WTC11 (cell line): Measurements from ENCODE around the gene GIPC3.

Experiments used
- ELF4 ChIP-seq: sonication (generic); formaldehyde crosslinking; IDR thresholded peaks from 2 replicates; pipeline ENCODE4 v1.8.1; 2022; ENCODE audit warnings: low read depth, mild to moderate bottlenecking, moderate library complexity, missing genetic modification reagents
- HMGA2 ChIP-seq: fragments of 250-450 bp; sonication (Bioruptor Pico); IDR thresholded peaks from 2 replicates; pipeline ENCODE4 v1.4.0; 2021; ENCODE audit warnings: mild to moderate bottlenecking, moderate library complexity
- IRF2 ChIP-seq: sonication (generic); formaldehyde crosslinking; IDR thresholded peaks from 2 replicates; pipeline ENCODE4 v1.8.0; 2022; ENCODE audit warnings: low read depth, missing genetic modification reagents, borderline replicate concordance
- MXD4 ChIP-seq: fragments of 250-450 bp; sonication (Bioruptor Pico); IDR thresholded peaks from 2 replicates; pipeline ENCODE4 v1.8.0; 2021; ENCODE audit warnings: mild to moderate bottlenecking, moderate library complexity, borderline replicate concordance
- TF ChIP-seq, protein P1 (sequence below): fragments of 200-600 bp; IDR thresholded peaks from 2 replicates; pipeline ENCODE4 v1.8.0; 2022; ENCODE audit warnings: antibody characterized with exemption
- TF ChIP-seq, protein P2 (sequence below): sonication (generic); formaldehyde crosslinking; IDR thresholded peaks from 2 replicates; pipeline ENCODE4 v1.8.1; 2022; ENCODE audit warnings: low read depth, mild to moderate bottlenecking, moderate library complexity, missing genetic modification reagents, borderline replicate concordance

DNA sequence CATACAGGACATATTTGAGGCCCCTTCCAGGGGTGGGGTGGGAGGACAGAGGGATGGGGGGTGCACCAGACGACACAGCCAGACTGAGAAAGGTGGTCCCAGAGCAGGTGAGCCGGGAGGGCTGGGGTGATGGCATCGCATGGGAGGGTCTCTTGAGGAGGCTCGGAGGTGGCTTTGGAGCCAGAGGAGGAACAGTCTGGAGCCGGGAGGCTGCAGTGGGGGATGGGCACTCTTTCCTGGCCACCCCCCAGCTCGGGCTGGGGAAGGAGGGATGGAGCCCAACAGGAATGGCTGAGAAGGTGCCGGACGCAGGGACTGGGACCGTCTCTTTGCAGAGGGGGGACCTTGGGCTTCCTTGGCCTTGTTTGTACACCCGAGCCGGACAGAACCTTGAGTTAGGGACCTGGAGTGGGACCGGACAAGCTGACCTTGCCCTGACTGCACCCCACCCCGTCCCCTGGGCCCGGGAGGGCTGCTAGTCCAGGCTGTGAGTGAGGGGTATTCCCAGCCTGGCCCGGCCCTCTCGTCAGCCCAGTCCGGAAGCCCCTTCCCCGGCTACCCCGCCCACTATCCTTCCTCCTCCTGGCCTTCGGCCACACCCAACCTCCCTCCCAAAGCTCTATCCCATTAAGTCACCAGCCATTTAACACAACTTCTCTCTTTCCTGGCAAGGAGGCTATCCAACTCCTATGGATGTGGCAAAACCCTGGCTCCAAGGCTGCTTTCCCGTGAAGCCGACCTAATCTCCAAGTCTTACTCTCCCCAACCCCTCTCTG, 22.2 kb downstream of the GIPC3 start:
- TF ChIP-seq, protein P1, sequence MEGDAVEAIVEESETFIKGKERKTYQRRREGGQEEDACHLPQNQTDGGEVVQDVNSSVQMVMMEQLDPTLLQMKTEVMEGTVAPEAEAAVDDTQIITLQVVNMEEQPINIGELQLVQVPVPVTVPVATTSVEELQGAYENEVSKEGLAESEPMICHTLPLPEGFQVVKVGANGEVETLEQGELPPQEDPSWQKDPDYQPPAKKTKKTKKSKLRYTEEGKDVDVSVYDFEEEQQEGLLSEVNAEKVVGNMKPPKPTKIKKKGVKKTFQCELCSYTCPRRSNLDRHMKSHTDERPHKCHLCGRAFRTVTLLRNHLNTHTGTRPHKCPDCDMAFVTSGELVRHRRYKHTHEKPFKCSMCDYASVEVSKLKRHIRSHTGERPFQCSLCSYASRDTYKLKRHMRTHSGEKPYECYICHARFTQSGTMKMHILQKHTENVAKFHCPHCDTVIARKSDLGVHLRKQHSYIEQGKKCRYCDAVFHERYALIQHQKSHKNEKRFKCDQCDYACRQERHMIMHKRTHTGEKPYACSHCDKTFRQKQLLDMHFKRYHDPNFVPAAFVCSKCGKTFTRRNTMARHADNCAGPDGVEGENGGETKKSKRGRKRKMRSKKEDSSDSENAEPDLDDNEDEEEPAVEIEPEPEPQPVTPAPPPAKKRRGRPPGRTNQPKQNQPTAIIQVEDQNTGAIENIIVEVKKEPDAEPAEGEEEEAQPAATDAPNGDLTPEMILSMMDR: no peak
- TF ChIP-seq, protein P2, sequence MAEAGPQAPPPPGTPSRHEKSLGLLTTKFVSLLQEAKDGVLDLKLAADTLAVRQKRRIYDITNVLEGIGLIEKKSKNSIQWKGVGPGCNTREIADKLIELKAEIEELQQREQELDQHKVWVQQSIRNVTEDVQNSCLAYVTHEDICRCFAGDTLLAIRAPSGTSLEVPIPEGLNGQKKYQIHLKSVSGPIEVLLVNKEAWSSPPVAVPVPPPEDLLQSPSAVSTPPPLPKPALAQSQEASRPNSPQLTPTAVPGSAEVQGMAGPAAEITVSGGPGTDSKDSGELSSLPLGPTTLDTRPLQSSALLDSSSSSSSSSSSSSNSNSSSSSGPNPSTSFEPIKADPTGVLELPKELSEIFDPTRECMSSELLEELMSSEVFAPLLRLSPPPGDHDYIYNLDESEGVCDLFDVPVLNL: no peak
- TF ChIP-seq IRF2 (CRISPR knock-in tag) (no peak), ELF4 (no peak), MXD4 (CRISPR knock-in tag) (no peak), HMGA2 (CRISPR knock-in tag) (no peak)
